ENCODE measurements around the gene MTHFD1.

The MTHFD1 gene

GRCh38 chr14:64387782-64388532 lies at the start of gene MTHFD1:
TSS of gene MTHFD1 (plus strand) at chr14:64388353. CDS start at chr14:64388428, 75 bp downstream.
- DNase-seq = peak; percentile 99
- Histone ChIP-seq H3K9me3 (ENCODE audit: severe bottlenecking) (no peaks in the 10 kb centered on the region), H3K4me3 (ENCODE audit: low read depth, low read length) (peak within 1 kb of the TSS; percentile 83), H3K27ac (peak within 1 kb of the TSS; percentile 91), H3K27me3 (ENCODE audit: insufficient read depth, low read depth, severe bottlenecking) (no peaks in the 10 kb centered on the region), H3K36me3 (peaks cover 32% of the 10 kb centered on the region)
- TF ChIP-seq CTCF (IDR thresholded peaks at IDR 0.05; ENCODE audit: low read depth, low read length) = no peak

- DNase-seq = peak; percentile 98
- no peaks in the 10 kb centered on the region for H3K36me3 ChIP-seq
- TF ChIP-seq CTCF (IDR thresholded peaks at IDR 0.05; ENCODE audit: low read depth, low read length) = no peak
- peak overlapping the region; percentile 95 for H3K27ac ChIP-seq
- no peaks in the 10 kb centered on the region for H3K27me3 ChIP-seq (ENCODE audit: insufficient read depth, low read depth, severe bottlenecking)
- peak overlapping the region; percentile 81 for H3K4me3 ChIP-seq (ENCODE audit: low read depth, low read length)
- H3K9me3 ChIP-seq (ENCODE audit: severe bottlenecking) = peaks cover 3% of the 10 kb centered on the region
These were observed 49.4 kb upstream of the MTHFD1 start for GRCh38 chr14:64338616-64339316.

GRCh38 chr14:64340560-64341196 lies 47.5 kb upstream of the MTHFD1 start:
- no peaks in the 10 kb centered on the region for H3K27me3 ChIP-seq (ENCODE audit: insufficient read depth, low read depth, severe bottlenecking)
- H3K36me3 ChIP-seq = no peaks in the 10 kb centered on the region
- no peak for TF ChIP-seq CTCF (IDR thresholded peaks at IDR 0.05; ENCODE audit: low read depth, low read length)
- no peak for DNase-seq
- H3K9me3 ChIP-seq (ENCODE audit: severe bottlenecking) = peaks cover 3% of the 10 kb centered on the region
- no peak overlapping the region for H3K4me3 ChIP-seq (ENCODE audit: low read depth, low read length)
- no peak overlapping the region for H3K27ac ChIP-seq

- no peak for DNase-seq
- no peak overlapping the region for H3K27ac ChIP-seq
- H3K4me3 ChIP-seq (ENCODE audit: low read depth, low read length) = no peak overlapping the region
- H3K27me3 ChIP-seq (ENCODE audit: insufficient read depth, low read depth, severe bottlenecking) = no peaks in the 10 kb centered on the region
- no peaks in the 10 kb centered on the region for H3K36me3 ChIP-seq
- no peak for TF ChIP-seq CTCF (IDR thresholded peaks at IDR 0.05; ENCODE audit: low read depth, low read length)
- no peaks in the 10 kb centered on the region for H3K9me3 ChIP-seq (ENCODE audit: severe bottlenecking)
These were observed 40.4 kb upstream of the MTHFD1 start for GRCh38 chr14:64347748-64348147.

- Histone ChIP-seq H3K27me3 (ENCODE audit: insufficient read depth, low read depth, severe bottlenecking) (no peaks in the 10 kb centered on the region), H3K27ac (no peak overlapping the region), H3K4me3 (ENCODE audit: low read depth, low read length) (no peak overlapping the region), H3K36me3 (no peaks in the 10 kb centered on the region), H3K9me3 (ENCODE audit: severe bottlenecking) (no peaks in the 10 kb centered on the region)
- TF ChIP-seq CTCF (IDR thresholded peaks at IDR 0.05; ENCODE audit: low read depth, low read length) = no peak
- no peak for DNase-seq
These were observed 38.2 kb upstream of the MTHFD1 start for GRCh38 chr14:64349741-64350490.

All from WERI-Rb-1 (cell line).